Upper lobe of left lung (tissue), 4 donors: ENCODE measurements around the gene SLC5A11.

Experiments used
- CTCF ChIP-seq, 6 experiments: fragments of 450-650 bp in 4 of 6; fragments of 200-600 bp in 2 of 6; sonication (generic) in 2 of 6; IDR thresholded peaks; one replicate each; pipeline ENCODE4 v1.5.1; 2016 to 2019; ENCODE audit warnings: antibody characterized with exemption in 6 of 6
- EP300 ChIP-seq, 4 donors: sonication (generic); formaldehyde crosslinking; IDR thresholded peaks; one replicate each; pipeline ENCODE4 v1.5.1; 2017; ENCODE audit warnings: antibody characterized with exemption in 4 of 4, control low read depth in 2 of 4
- POLR2A ChIP-seq, 4 donors: fragments of 450-650 bp; IDR thresholded peaks; one replicate each; pipeline ENCODE4 v1.5.1; 2016 to 2017; ENCODE audit warnings: antibody characterized with exemption in 4 of 4, mild to moderate bottlenecking in 2 of 4
- POLR2AphosphoS5 ChIP-seq, 2 donors: sonication (generic); formaldehyde crosslinking; IDR thresholded peaks; one replicate each; pipeline ENCODE4 v1.5.1; 2017; ENCODE audit warnings: antibody characterized with exemption in 2 of 2

DNA sequence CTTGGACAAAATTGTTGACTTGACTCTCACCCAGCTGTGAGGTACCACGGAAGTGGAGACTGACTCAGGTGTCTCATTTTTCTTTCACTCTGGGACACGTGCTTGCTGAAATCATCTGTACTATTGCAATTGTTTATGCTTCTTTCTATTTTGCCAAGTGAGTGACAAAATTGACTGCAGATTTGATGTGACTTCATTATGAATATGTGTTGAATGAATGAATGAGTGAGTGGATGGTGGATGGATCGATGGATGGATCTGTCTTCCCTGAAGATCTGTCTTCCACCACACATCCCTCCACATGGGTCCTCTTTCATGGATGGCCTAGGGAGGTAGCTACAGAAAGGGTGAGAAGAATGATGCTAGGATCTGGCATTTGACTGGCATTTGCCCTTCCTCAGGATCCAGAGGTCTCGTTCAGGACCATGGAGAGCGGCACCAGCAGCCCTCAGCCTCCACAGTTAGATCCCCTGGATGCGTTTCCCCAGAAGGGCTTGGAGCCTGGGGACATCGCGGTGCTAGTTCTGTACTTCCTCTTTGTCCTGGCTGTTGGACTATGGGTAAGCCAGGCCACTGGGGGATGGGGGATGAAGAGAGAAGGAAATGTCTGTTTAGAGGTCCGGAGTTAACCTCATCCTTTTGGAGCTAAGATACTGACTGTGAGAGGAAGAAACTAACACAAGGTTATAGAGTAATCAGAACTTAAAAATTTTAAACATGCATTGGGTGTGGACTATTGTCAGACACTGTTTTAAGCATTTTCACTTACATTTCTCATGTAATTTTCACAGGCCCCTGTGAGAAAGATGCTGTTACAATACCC, 12.7 kb downstream of the SLC5A11 start:
- no peak for TF ChIP-seq CTCF (IDR thresholded peaks at IDR 0.05)
- TF ChIP-seq POLR2A (IDR thresholded peaks at IDR 0.05) = no peak
- TF ChIP-seq EP300 (IDR thresholded peaks at IDR 0.05) = no peak
- TF ChIP-seq POLR2AphosphoS5 (IDR thresholded peaks at IDR 0.05) = no peak
